Muscle of back (tissue), 11 donors: ENCODE measurements around the gene UFD1. TPM values are rescaled to one million over a fixed set of nuclear protein-coding genes. Genes with fewer than 3 reads are reported as not detected.

Source experiments
- DNase-seq, 3 donors: peaks; one replicate each; pipeline versions ENCODE4 v3.0.0 to v3.0.0-alpha.2; 2013
- polyA plus RNA-seq, 10 donors: library from polyadenylated mRNA; unstranded; fragments of 120-200 nt; gene quantifications; one replicate each; pipeline ENCODE4 v1.2.1, GENCODE V29; 2013; ENCODE audit not compliant: insufficient read length in 10 of 10

Gene UFD1
- polyA plus RNA-seq, 10 donors: 36.4 to 53.2 (median 41.2) TPM

- DNase-seq: no peak
Observed at GRCh38 chr22:19400881-19401280, 78.1 kb downstream of the UFD1 start.

Other genes with a start within 250 kb of the UFD1 start
- gene CLTCL1, start 187.5 kb downstream of the UFD1 start, polyA plus RNA-seq: 10 to 100 TPM; 11.6 to 27.6 (median 18.6) TPM
- gene HIRA, start 47.5 kb downstream of the UFD1 start, polyA plus RNA-seq: 10 to 100 TPM; 15.4 to 21.8 (median 17.5) TPM
- 10 to 100 TPM; 28.0 to 36.7 (median 32.4) TPM for gene MRPL40, start 46.6 kb downstream of the UFD1 start, polyA plus RNA-seq
- gene C22orf39, start 31.5 kb downstream of the UFD1 start, polyA plus RNA-seq: 10 to 100 TPM; 29.0 to 38.4 (median 33.8) TPM
- 10 to 100 TPM in 5 of 10 donors, 1 to 10 TPM in 5; 6.6 to 12.6 (median 9.6) TPM for gene CDC45, start 727 bp upstream of the UFD1 start, polyA plus RNA-seq
- 10 to 100 TPM; 24.7 to 68.9 (median 44.7) TPM for gene CLDN5, start 45.2 kb upstream of the UFD1 start, polyA plus RNA-seq
- 100 to 1,000 TPM in 8 of 10 donors, 10 to 100 TPM in 2; 83.2 to 122 (median 105) TPM for gene SEPTIN5, start 235.3 kb upstream of the UFD1 start, polyA plus RNA-seq
- gene GP1BB, start 244.3 kb upstream of the UFD1 start, polyA plus RNA-seq: 10 to 100 TPM in 7 of 10 donors, 1 to 10 TPM in 3; 4.2 to 15.9 (median 12.4) TPM